Muscle of leg (tissue), 11 donors: Measurements from ENCODE around the gene KRTAP10-10. TPM values are rescaled to one million over a fixed set of nuclear protein-coding genes. Genes with fewer than 3 reads are reported as not detected.
"Not testable (repeated sequence)": the region's sequence is repeated elsewhere in the genome, so short reads cannot be mapped to it uniquely, and the experiment has no call there.

Experiments used
- DNase-seq: peaks from one replicate; pipeline ENCODE4 v3.0.0; 2013
- H3K27ac ChIP-seq: one replicate; pipeline ENCODE4 v1.5.1; 2013; ENCODE audit warnings: mild to moderate bottlenecking, low read length, control low read depth
- H3K27me3 ChIP-seq: one replicate; pipeline ENCODE4 v1.6.1; 2013; ENCODE audit warnings: low read length; ENCODE audit not compliant: control insufficient read depth, insufficient read depth
- H3K36me3 ChIP-seq: one replicate; pipeline ENCODE4 v1.6.1; 2013; ENCODE audit warnings: low read length; ENCODE audit not compliant: control insufficient read depth, insufficient read depth
- H3K4me1 ChIP-seq: one replicate; pipeline ENCODE4 v1.6.1; 2013; ENCODE audit warnings: low read length; ENCODE audit not compliant: control insufficient read depth, insufficient read depth
- H3K4me3 ChIP-seq: one replicate; pipeline ENCODE4 v1.5.1; 2013; ENCODE audit warnings: low read length, control low read depth
- H3K9me3 ChIP-seq: replicated peaks from 2 replicates; pipeline ENCODE4 v1.6.1; 2013; ENCODE audit warnings: low read depth, low read length; ENCODE audit not compliant: control insufficient read depth
- WGBS: methylation state at CpG from one replicate; pipeline ENCODE4 v1.1.5; 2013; ENCODE audit warnings: missing lambda C conversion rate; ENCODE audit not compliant: insufficient coverage; 5-methylcytosine and 5-hydroxymethylcytosine counted together
- polyA plus RNA-seq, 8 donors: library from polyadenylated mRNA; unstranded; fragments of 120-200 nt; gene quantifications; one replicate each; pipeline versions ENCODE4 v1.2.1 to v1.2.3, GENCODE V29; 2013; ENCODE audit warnings: inconsistent platforms in 1 of 8, low replicate concordance in 1 of 8; ENCODE audit not compliant: insufficient read length in 8 of 8, insufficient read depth in 1 of 8
- total RNA-seq: library from RNA; stranded (reverse); fragments of 120-200 nt; gene quantifications from one replicate; pipeline ENCODE4 v1.2.4, GENCODE V29; 2013

KRTAP10-10 gene
- total and polyA plus RNA-seq, 9 donors, result not detected

GRCh38 chr21:44625756-44626155, 11.4 kb upstream of the KRTAP10-10 start:
- peaks cover 14% of the 10 kb centered on the region for H3K9me3 ChIP-seq
- no CpG with 5 or more reads among the region's 7 CpGs for whole genome bisulfite sequencing
- peaks cover 6% of the 10 kb centered on the region for H3K27me3 ChIP-seq
- H3K36me3 ChIP-seq, result no peaks in the 10 kb centered on the region
- no peak overlapping the region for H3K4me3 ChIP-seq
- peaks cover 3% of the 10 kb centered on the region for H3K4me1 ChIP-seq
- no peak overlapping the region for H3K27ac ChIP-seq
- no peak for DNase-seq

- DNase-seq, result no peak
- Histone ChIP-seq H3K27ac (no peak overlapping the region), H3K36me3 (no peaks in the 10 kb centered on the region), H3K27me3 (peaks cover 6% of the 10 kb centered on the region), H3K9me3 (peaks cover 15% of the 10 kb centered on the region), H3K4me3 (no peak overlapping the region), H3K4me1 (peaks cover 3% of the 10 kb centered on the region)
- WGBS, result 81% methylated on average over 9 of the region's 10 CpGs
Observed at GRCh38 chr21:44626262-44626661, 10.9 kb upstream of the KRTAP10-10 start.

GRCh38 chr21:44626673-44627143, 10.4 kb upstream of the KRTAP10-10 start, which contains the start of gene KRTAP10-9:
Gene KRTAP10-9, plus strand, starts transcription at chr21:44627093. Its CDS starts 79 bp downstream, at chr21:44627172.
- peaks cover 18% of the 10 kb centered on the region for H3K9me3 ChIP-seq
- no peaks in the 10 kb centered on the region for H3K36me3 ChIP-seq
- DNase-seq, result no peak
- no peak within 1 kb of the TSS for H3K4me3 ChIP-seq
- H3K27ac ChIP-seq, result no peak within 1 kb of the TSS
- peaks cover 6% of the 10 kb centered on the region for H3K27me3 ChIP-seq
- 58% methylated on average over 5 of the region's 7 CpGs for WGBS
- peaks cover 3% of the 10 kb centered on the region for H3K4me1 ChIP-seq

GRCh38 chr21:44627181-44627822, 9.9 kb upstream of the KRTAP10-10 start:
- H3K36me3 ChIP-seq, H3K27me3 ChIP-seq, H3K27ac ChIP-seq, H3K4me3 ChIP-seq, H3K4me1 ChIP-seq, DNase-seq: not testable (repeated sequence)
- WGBS, result 82% methylated on average over 13 of the region's 20 CpGs
- peaks cover 20% of the 10 kb centered on the region for H3K9me3 ChIP-seq

- H3K27ac ChIP-seq, H3K27me3 ChIP-seq, H3K4me1 ChIP-seq, H3K36me3 ChIP-seq, DNase-seq, H3K4me3 ChIP-seq: not testable (repeated sequence)
- WGBS, result 26% methylated on average over 14 of the region's 15 CpGs
- H3K9me3 ChIP-seq, result peaks cover 18% of the 10 kb centered on the region
Observed at GRCh38 chr21:44627831-44628233, 9.3 kb upstream of the KRTAP10-10 start.

- Histone ChIP-seq H3K4me3 (no peak overlapping the region), H3K27ac (no peak overlapping the region), H3K36me3 (no peaks in the 10 kb centered on the region), H3K9me3 (peaks cover 13% of the 10 kb centered on the region), H3K4me1 (peaks cover 3% of the 10 kb centered on the region), H3K27me3 (peaks cover 6% of the 10 kb centered on the region)
- DNase-seq, result no peak
- 58% methylated on average over 9 of the region's 18 CpGs for WGBS
Observed at GRCh38 chr21:44628707-44629391, 8.3 kb upstream of the KRTAP10-10 start.

- WGBS, result 76% methylated on average over 2 of the region's 2 CpGs
- Histone ChIP-seq H3K36me3 (no peaks in the 10 kb centered on the region), H3K27me3 (peaks cover 6% of the 10 kb centered on the region), H3K4me3 (no peak overlapping the region), H3K9me3 (peaks cover 7% of the 10 kb centered on the region), H3K4me1 (peaks cover 3% of the 10 kb centered on the region), H3K27ac (no peak overlapping the region)
- no peak for DNase-seq
Observed at GRCh38 chr21:44630440-44630839, 6.7 kb upstream of the KRTAP10-10 start.

GRCh38 chr21:44632067-44632466, 5.1 kb upstream of the KRTAP10-10 start:
- Histone ChIP-seq H3K9me3 (peaks cover 7% of the 10 kb centered on the region), H3K27ac (no peak overlapping the region), H3K4me3 (no peak overlapping the region), H3K27me3 (peaks cover 6% of the 10 kb centered on the region), H3K36me3 (no peaks in the 10 kb centered on the region), H3K4me1 (peaks cover 3% of the 10 kb centered on the region)
- no peak for DNase-seq
- WGBS, result no CpG with 5 or more reads among the region's 1 CpG

GRCh38 chr21:44636209-44637017, 743 bp upstream of the KRTAP10-10 start:
- Histone ChIP-seq H3K9me3 (peaks cover 6% of the 10 kb centered on the region), H3K36me3 (no peaks in the 10 kb centered on the region), H3K27me3 (no peaks in the 10 kb centered on the region), H3K27ac (no peak overlapping the region), H3K4me3 (no peak overlapping the region), H3K4me1 (peaks cover 2% of the 10 kb centered on the region)
- DNase-seq, result no peak
- WGBS, result 72% methylated on average over 13 of the region's 15 CpGs

GRCh38 chr21:44637851-44638348, 744 bp downstream of the KRTAP10-10 start:
- not testable (repeated sequence) for H3K4me1 ChIP-seq, H3K4me3 ChIP-seq, DNase-seq, H3K9me3 ChIP-seq, H3K36me3 ChIP-seq, H3K27ac ChIP-seq, H3K27me3 ChIP-seq
- 57% methylated on average over 3 of the region's 12 CpGs for whole genome bisulfite sequencing
